VCaP (cell line): ENCODE measurements around the gene TP53AIP1.

ENCODE experiments used
- H3K27ac ChIP-seq: fragments of 450-650 bp; 2 replicates; pipeline ENCODE4 v1.5.1; 2017
- TF ChIP-seq, protein P1 (sequence below): fragments of 450-650 bp; conservative IDR thresholded peaks from 2 replicates; pipeline ENCODE4 v1.5.1; 2017; ENCODE audit warnings: mild to moderate bottlenecking, moderate library complexity

The TP53AIP1 gene

DNA sequence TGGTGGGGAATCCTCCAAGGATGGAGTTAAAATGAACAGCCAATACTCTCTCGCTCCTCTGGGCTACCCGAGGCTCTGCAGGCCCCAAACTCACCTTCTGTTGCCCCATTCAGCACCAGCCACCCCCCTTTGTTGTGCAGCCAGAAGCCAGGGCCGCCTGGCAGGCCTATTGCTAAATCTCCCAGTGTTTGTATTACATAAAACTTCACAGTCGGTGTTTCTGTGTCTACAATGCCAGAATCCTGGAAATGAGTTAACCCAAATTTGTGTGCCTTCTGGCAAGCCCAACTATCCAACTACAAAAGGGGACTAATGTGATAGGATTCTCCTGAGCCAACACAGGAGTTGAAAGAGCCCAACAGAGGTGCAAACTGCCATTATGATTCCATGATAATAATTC, 42.2 kb downstream of the TP53AIP1 start:
- no peak overlapping the region for H3K27ac ChIP-seq
- TF ChIP-seq, protein P1, sequence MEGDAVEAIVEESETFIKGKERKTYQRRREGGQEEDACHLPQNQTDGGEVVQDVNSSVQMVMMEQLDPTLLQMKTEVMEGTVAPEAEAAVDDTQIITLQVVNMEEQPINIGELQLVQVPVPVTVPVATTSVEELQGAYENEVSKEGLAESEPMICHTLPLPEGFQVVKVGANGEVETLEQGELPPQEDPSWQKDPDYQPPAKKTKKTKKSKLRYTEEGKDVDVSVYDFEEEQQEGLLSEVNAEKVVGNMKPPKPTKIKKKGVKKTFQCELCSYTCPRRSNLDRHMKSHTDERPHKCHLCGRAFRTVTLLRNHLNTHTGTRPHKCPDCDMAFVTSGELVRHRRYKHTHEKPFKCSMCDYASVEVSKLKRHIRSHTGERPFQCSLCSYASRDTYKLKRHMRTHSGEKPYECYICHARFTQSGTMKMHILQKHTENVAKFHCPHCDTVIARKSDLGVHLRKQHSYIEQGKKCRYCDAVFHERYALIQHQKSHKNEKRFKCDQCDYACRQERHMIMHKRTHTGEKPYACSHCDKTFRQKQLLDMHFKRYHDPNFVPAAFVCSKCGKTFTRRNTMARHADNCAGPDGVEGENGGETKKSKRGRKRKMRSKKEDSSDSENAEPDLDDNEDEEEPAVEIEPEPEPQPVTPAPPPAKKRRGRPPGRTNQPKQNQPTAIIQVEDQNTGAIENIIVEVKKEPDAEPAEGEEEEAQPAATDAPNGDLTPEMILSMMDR, result no peak

DNA sequence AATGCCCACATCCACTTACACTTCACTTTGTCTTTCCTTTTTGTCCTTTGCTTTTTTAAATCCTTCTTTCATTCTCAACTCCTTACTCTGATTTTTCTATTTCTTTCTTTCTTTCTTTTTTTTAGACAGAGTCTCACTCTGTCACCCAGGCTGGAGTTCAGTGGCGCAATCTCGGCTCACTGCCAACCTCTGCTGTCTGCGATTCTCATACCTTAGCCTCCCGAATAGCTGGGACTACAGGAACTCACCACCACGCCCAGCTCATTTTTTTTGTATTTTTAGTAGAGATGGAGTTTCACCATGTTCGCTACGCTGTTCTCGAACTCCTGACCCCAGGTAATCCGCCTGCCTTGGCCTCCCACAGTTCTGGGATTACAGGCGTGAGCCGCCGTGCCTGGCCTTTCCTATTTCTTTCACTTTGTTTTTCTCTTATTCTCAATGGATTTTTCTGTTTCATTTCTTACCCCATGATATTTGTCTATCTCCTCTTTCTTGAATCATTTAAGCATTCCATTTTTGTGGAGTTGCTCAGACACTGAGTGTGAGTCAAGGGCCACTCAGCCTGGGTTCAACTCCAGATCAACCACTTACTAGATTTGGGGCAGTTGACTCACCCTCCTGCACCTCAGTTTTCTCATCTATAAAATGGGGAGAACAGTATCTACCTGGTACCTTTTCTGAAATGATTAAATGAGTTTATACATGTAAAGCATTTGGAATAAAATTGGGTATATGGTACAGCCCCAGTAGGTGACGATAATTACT, 43.9 kb downstream of the TP53AIP1 start:
- H3K27ac ChIP-seq, result no peak overlapping the region
- TF ChIP-seq, protein P1, result no peak

DNA sequence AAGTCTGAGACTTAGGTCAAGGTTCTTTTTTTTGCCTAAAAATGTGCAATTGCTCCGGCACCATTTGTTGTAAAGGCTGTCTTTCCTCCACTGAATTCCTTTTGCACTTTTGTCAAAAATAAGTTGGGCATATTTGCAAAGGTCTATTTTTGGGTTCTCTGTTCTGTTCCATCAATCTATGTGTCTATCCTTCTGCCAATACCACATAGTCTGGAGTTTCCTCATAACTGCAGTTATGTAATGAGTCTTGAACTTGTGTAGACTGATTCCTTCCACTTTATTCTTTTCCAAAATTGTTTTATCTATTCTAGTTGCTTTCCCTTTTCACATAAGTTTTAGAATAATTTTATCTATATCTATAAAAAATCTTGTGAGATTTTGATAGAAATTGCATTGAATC, 44.8 kb downstream of the TP53AIP1 start:
- TF ChIP-seq, protein P1, result no peak
- H3K27ac ChIP-seq, result no peak overlapping the region

DNA sequence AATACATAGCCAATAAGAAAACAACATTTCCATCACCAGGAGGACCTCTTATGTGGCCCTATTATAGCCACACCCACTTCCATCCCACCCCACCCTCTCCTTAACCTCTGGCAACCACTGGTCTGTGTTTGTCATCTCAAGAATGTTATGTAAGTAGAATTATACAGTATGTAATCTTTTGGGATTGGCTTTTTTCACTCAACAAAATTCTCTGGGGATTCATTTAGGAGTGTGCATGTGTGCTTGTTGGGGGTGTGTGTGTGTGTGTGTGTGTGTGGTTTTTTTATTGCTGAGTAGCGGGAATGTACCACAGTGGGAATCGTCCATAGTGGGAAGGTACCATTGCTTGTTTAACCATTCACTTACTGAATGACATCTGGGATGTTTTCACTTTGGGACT, 46.3 kb downstream of the TP53AIP1 start:
- H3K27ac ChIP-seq, result no peak overlapping the region
- TF ChIP-seq, protein P1, result no peak

DNA sequence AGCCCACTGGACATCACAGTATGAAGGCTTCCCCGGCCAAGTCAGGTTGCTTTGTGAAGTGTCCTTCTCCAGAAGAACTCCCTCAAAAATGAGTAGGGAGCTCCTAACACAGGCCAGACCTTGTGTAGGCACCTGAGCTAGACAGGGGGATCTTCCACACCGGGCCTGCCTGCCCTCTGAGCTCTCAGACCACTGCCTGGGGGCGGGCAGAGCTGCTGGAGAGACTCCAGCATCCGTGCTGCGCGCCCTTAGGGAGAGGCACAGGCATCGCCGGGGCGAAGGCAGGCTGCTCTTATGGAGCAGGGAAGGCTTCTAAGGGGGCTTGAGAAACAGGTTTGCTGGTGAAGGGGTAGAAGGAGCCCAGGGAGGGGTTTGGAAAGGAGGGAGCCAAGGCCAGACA, 47.1 kb downstream of the TP53AIP1 start:
- H3K27ac ChIP-seq, result peak overlapping the region; percentile 54
- TF ChIP-seq, protein P1, result no peak

DNA sequence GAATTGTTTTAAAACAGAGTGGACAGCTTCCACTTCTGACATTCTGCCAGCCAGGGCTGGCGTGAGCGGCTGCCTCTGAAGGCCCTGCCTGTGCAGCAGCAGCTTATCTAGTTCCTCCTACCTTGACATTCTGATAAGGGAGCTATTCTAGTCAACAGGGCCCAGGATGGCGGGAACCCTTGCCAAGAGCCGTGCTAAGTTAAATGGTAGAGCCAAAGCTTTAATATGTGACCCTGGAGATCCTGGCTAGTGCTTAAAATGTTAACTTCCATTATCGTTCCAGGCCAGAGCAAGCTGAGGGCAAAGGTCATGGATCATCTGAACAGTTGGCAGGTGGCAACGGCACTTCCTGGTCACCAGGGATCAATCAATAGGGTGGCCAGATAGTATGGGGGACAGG, 48.0 kb downstream of the TP53AIP1 start:
- peak overlapping the region; percentile 54 for H3K27ac ChIP-seq
- TF ChIP-seq, protein P1, result no peak

DNA sequence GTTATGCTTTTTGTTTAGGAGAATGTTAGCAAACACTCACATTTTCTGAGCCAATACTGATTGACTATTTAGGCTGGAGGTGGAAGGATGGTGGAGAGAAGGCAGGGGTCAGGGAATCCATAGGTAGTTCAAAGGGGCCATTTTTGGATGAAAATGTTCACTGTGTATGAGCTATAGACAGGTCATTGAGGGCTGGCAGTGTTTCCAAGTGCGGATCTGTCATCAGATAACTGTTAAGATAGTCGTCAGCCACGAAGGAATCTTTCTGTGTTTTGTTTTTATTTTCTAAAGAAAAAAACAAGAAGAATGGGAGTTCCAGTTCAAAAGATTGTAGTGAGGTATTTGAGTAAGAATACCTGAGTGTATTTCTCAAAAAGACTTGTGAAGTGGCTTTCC, 48.4 kb downstream of the TP53AIP1 start:
- TF ChIP-seq, protein P1, result no peak
- H3K27ac ChIP-seq, result peak overlapping the region; percentile 54
